ENCODE data around the gene ANK3. TPM values are rescaled to one million over a fixed set of nuclear protein-coding genes. Genes with fewer than 3 reads are reported as not detected.

The ANK3 gene
- total and polyA plus RNA-seq, 2 donors (not counting 3 experiments of a cell fraction or from before 2014, with no cell fraction given) = 0.88 to 8.5 TPM

DNA sequence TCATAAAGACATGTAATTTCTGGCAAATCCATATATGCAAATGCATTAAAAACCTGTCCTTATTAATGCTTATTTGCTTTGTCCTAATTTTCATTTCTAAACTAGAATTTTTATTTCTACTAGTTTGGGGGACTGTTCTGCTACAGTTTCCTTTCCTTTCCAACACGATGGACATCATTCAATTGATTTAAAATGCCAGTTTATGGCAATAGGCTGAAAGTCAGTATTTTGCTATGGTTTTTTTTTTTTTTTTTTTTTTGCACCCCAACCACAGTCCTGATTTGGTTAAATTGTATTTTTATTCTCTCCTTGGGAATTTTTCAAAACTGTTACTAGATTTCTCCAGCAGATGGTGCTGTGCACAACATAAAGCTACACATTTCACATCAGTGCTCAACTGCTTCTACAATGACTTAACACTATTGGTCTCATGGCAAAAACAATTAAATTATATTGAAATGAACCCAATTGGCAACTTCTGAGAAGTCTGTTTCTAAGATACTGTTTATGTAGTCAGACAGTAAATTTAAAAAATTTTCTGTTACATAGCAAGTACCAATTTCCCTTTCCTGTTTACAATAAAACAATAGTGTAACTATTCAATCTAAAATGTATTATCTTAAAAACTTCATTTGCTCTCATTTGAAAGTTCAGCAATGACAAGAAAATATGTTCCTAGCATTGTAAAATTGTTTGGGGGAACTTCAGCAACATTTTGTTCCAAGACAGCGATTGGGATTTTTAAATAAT, 289.5 kb downstream of the ANK3 start:
- H3K9ac ChIP-seq (replicated peaks; ENCODE audit: extremely low read depth, insufficient read depth, low read length) = no peak overlapping the region
- TF ChIP-seq, protein P1, sequence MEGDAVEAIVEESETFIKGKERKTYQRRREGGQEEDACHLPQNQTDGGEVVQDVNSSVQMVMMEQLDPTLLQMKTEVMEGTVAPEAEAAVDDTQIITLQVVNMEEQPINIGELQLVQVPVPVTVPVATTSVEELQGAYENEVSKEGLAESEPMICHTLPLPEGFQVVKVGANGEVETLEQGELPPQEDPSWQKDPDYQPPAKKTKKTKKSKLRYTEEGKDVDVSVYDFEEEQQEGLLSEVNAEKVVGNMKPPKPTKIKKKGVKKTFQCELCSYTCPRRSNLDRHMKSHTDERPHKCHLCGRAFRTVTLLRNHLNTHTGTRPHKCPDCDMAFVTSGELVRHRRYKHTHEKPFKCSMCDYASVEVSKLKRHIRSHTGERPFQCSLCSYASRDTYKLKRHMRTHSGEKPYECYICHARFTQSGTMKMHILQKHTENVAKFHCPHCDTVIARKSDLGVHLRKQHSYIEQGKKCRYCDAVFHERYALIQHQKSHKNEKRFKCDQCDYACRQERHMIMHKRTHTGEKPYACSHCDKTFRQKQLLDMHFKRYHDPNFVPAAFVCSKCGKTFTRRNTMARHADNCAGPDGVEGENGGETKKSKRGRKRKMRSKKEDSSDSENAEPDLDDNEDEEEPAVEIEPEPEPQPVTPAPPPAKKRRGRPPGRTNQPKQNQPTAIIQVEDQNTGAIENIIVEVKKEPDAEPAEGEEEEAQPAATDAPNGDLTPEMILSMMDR (IDR thresholded peaks at IDR 0.05; ENCODE audit: extremely low read depth in 1 of 2, insufficient read depth in 1 of 2, low read depth in 1 of 2, low read length in 2 of 2) = peak; percentile 20 to 40
- TF ChIP-seq GATA2 (IDR thresholded peaks at IDR 0.05; ENCODE audit: insufficient read depth, insufficient read length, low read depth, low read length) = no peak
- FAIRE-seq (peak; percentile 42), DNase-seq (ENCODE audit: low read depth, low spot score) (peak; percentile 61)
- H3K9me1 ChIP-seq (replicated peaks; ENCODE audit: control insufficient read depth, extremely low read depth, insufficient read depth, low read length) = no peaks in the 10 kb centered on the region
- dilution Hi-C loops (cut with MboI; ENCODE audit: extremely low pct_ligation_motif_present, low sequenced_read_pairs) (no loop called here), intact Hi-C loops (cut with micrococcal nuclease) (loop anchor here (1.0 to 2.0 kb wide), 5 partner anchors 104 to 547 kb away; no protein-coding TSS in a partner anchor)
- no peaks in the 10 kb centered on the region for H4K20me1 ChIP-seq (replicated peaks; ENCODE audit: control insufficient read depth, extremely low read depth, insufficient read depth, low read length)
- H3K27ac ChIP-seq (ENCODE audit: insufficient read depth, low read depth, low read length) = no peak overlapping the region
- no peak overlapping the region for H3K4me3 ChIP-seq (replicated peaks in 1 of 3; ENCODE audit: insufficient read depth in 1 of 3, low read depth in 1 of 3, low read length in 3 of 3)
- H3K4me2 ChIP-seq (ENCODE audit: insufficient read depth, low read length) = no peak overlapping the region
- CTCF ChIA-PET = interaction anchor here (0.6 to 6.8 kb wide), 40 partner anchors 9 to 667 kb away, joined by 3 to 128 read pairs (median 4); no protein-coding TSS in a partner anchor
- no peaks in the 10 kb centered on the region for H3K27me3 ChIP-seq (ENCODE audit: control insufficient read depth in 2 of 2, insufficient read depth in 2 of 2, low read length in 2 of 2)
- no TSS peak for BruUV-seq (replicated peaks)
- H3K9me3 ChIP-seq (replicated peaks; ENCODE audit: control insufficient read depth, insufficient read depth, low read length) = no peaks in the 10 kb centered on the region
- POLR2A ChIA-PET = interaction anchor here (0.7 kb wide), 2 partner anchors 97 to 191 kb away, joined by 8 to 9 read pairs; no protein-coding TSS in a partner anchor
- H3K36me3 ChIP-seq (ENCODE audit: control insufficient read depth in 2 of 2, extremely low read depth in 1 of 2, insufficient read depth in 2 of 2, low read length in 2 of 2) = no peaks in the 10 kb centered on the region
- H3K4me1 ChIP-seq (ENCODE audit: control insufficient read depth, extremely low read depth, insufficient read depth, low read length) = no peaks in the 10 kb centered on the region
- H2AFZ ChIP-seq (ENCODE audit: low read depth, low read length) = no peak overlapping the region
- no peaks in the 10 kb centered on the region for H3K79me2 ChIP-seq (ENCODE audit: control insufficient read depth, insufficient read depth, low read length)
